Body of pancreas (tissue), 4 donors: ENCODE measurements around the gene TMEM154. TPM values are rescaled to one million over a fixed set of nuclear protein-coding genes. Genes with fewer than 3 reads are reported as not detected.
A peak's percentile ranks its signal among the peaks of the same experiment; 100 is the strongest.

Experiments used
- ATAC-seq: fragments of 150-250 bp; one replicate; pipeline ENCODE4 v1.9.1; 2016
- DNase-seq, 4 donors: peaks; one replicate each; pipeline ENCODE4 v3.0.0-alpha.2; 2019
- H3K27ac ChIP-seq, 4 donors: fragments of 200-600 bp; sonication (generic); 1 replicate in 3 of 4; 2 replicates in 1 of 4; pipeline versions ENCODE4 v1.5.1 to v1.6.1; 2016 to 2019; ENCODE audit warnings: mild to moderate bottlenecking in 1 of 4, mixed read lengths in 1 of 4, moderate library complexity in 1 of 4
- H3K27me3 ChIP-seq, 2 donors: fragments of 200-600 bp; sonication (generic); one replicate each; pipeline ENCODE4 v1.6.0; 2016; ENCODE audit warnings: mild to moderate bottlenecking in 1 of 2
- H3K36me3 ChIP-seq, 2 donors: fragments of 200-600 bp; sonication (generic); replicated peaks in 1 of 2; 2 replicates each; pipeline ENCODE4 v1.5.1; 2016; ENCODE audit warnings: low read depth in 2 of 2; ENCODE audit not compliant: insufficient read depth in 1 of 2
- H3K4me1 ChIP-seq: fragments of 200-600 bp; sonication (generic); one replicate; pipeline ENCODE4 v1.6.0; 2016
- H3K4me3 ChIP-seq, 2 donors: fragments of 200-600 bp; sonication (generic); 1 replicate in 1 of 2; 2 replicates in 1 of 2; pipeline ENCODE4 v1.5.1; 2016 to 2019
- H3K9me3 ChIP-seq, 3 donors: fragments of 200-600 bp; sonication (generic); 1 replicate in 2 of 3; 2 replicates in 1 of 3; pipeline ENCODE4 v1.5.1; 2016
- CTCF ChIP-seq, 7 experiments: fragments of 450-650 bp in 4 of 7; fragments of 200-600 bp in 3 of 7; sonication (generic) in 3 of 7; IDR thresholded peaks; one replicate each; pipeline ENCODE4 v1.5.1; 2016 to 2019; ENCODE audit warnings: antibody characterized with exemption in 7 of 7
- POLR2A ChIP-seq, 3 donors: fragments of 450-650 bp; IDR thresholded peaks; one replicate each; pipeline ENCODE4 v1.6.1; 2016; ENCODE audit warnings: antibody characterized with exemption in 3 of 3, mild to moderate bottlenecking in 2 of 3
- WGBS, 2 donors: methylation state at CpG; one replicate each; pipeline ENCODE4 v1.1.5; 2017; 5-methylcytosine and 5-hydroxymethylcytosine counted together
- intact Hi-C: fragments of 100-400 bp; cut with DNase I; formaldehyde crosslinking; loops from one replicate; pipeline ENCODE4 v1.15.1; 2023
- total RNA-seq, 2 donors: library from RNA; depleted of rRNA; stranded (reverse); fragments of >200 nt; gene quantifications; one replicate each; pipeline ENCODE4 v1.1.0, GENCODE V29; 2016

TMEM154 gene
- total RNA-seq, 2 donors from 2014 or later = under 0.01 to 0.52 TPM

- no peak for DNase-seq
- WGBS, 2 donors = 69 to 73% methylated on average over 2 of the region's 2 CpGs
- Histone ChIP-seq H3K4me3 (no peak overlapping the region), H3K27ac (no peak overlapping the region), H3K4me1 (no peaks in the 10 kb centered on the region), H3K36me3 (no peaks in the 10 kb centered on the region), H3K9me3 (no peaks in the 10 kb centered on the region), H3K27me3 (no peaks in the 10 kb centered on the region)
- intact Hi-C loops = no loop called here
- no peak for ATAC-seq
- TF ChIP-seq POLR2A (IDR thresholded peaks at IDR 0.05) = no peak
- no peak for TF ChIP-seq CTCF (IDR thresholded peaks at IDR 0.05)
These were observed 4.8 kb upstream of the TMEM154 start for GRCh38 chr4:152684587-152684986.

- TF ChIP-seq CTCF (IDR thresholded peaks at IDR 0.05) = no peak
- no peak for TF ChIP-seq POLR2A (IDR thresholded peaks at IDR 0.05)
- no peaks in the 10 kb centered on the region for H3K9me3 ChIP-seq
- H3K27ac ChIP-seq = no peak overlapping the region
- WGBS, 2 donors = 58 to 81% methylated on average over 3 of the region's 3 CpGs
- no peak for DNase-seq
- H3K36me3 ChIP-seq = no peaks in the 10 kb centered on the region
- no peak overlapping the region for H3K4me3 ChIP-seq
- no peaks in the 10 kb centered on the region for H3K27me3 ChIP-seq
- intact Hi-C loops = no loop called here
- no peak for ATAC-seq
- H3K4me1 ChIP-seq = no peaks in the 10 kb centered on the region
These were observed 4.2 kb upstream of the TMEM154 start for GRCh38 chr4:152684007-152684406.

- TF ChIP-seq CTCF (IDR thresholded peaks at IDR 0.05) (no peak), POLR2A (IDR thresholded peaks at IDR 0.05) (no peak)
- 60 to 62% methylated on average over 9 of the region's 9 CpGs for WGBS, 2 donors
- Histone ChIP-seq H3K4me1 (no peaks in the 10 kb centered on the region), H3K36me3 (no peaks in the 10 kb centered on the region), H3K27ac (no peak overlapping the region), H3K27me3 (no peaks in the 10 kb centered on the region), H3K4me3 (no peak overlapping the region), H3K9me3 (no peaks in the 10 kb centered on the region)
- no peak for ATAC-seq
- intact Hi-C loops = no loop called here
- DNase-seq = peak in 2 of 4 donors; percentile 15 to 26
These were observed 2.5 kb upstream of the TMEM154 start for GRCh38 chr4:152682143-152682941.

- Histone ChIP-seq H3K9me3 (no peaks in the 10 kb centered on the region), H3K27me3 (no peaks in the 10 kb centered on the region), H3K4me3 (no peak overlapping the region), H3K27ac (no peak overlapping the region), H3K4me1 (no peaks in the 10 kb centered on the region), H3K36me3 (no peaks in the 10 kb centered on the region)
- intact Hi-C loops = no loop called here
- 60% methylated on average over 8 of the region's 8 CpGs for WGBS, 2 donors
- DNase-seq = no peak
- TF ChIP-seq POLR2A (IDR thresholded peaks at IDR 0.05) = no peak
- no peak for TF ChIP-seq CTCF (IDR thresholded peaks at IDR 0.05)
- no peak for ATAC-seq
These were observed 1.3 kb upstream of the TMEM154 start for GRCh38 chr4:152680988-152681603.
